Upper lobe of left lung (tissue), 4 donors: ENCODE data around the gene MAGI2.

ENCODE experiments used
- POLR2A ChIP-seq, 4 donors: fragments of 450-650 bp; IDR thresholded peaks; one replicate each; pipeline ENCODE4 v1.5.1; 2016 to 2017; ENCODE audit warnings: antibody characterized with exemption in 4 of 4, mild to moderate bottlenecking in 2 of 4
- TF ChIP-seq, protein P1 (sequence below), 6 experiments: fragments of 450-650 bp in 4 of 6; fragments of 200-600 bp in 2 of 6; sonication (generic) in 2 of 6; IDR thresholded peaks; one replicate each; pipeline ENCODE4 v1.5.1; 2016 to 2019; ENCODE audit warnings: antibody characterized with exemption in 6 of 6

DNA sequence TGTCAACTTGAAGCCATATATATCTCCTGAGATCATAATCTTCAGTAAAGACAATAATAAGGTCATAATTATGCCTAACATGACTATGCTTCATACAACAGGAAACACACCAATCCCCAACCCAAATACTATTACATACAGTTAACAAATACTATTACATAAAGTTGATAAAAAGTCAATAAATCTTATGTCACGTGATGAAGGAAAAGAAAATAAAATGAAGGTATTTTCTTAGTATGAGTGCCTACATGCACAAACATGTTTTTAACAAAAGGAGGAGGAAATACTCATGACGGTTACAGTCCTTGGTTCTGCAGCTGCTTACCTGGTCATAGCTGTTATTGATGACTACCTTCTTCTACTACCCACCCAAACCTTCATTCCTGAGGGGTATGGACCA lies 844.2 kb downstream of the MAGI2 start:
- TF ChIP-seq, protein P1, sequence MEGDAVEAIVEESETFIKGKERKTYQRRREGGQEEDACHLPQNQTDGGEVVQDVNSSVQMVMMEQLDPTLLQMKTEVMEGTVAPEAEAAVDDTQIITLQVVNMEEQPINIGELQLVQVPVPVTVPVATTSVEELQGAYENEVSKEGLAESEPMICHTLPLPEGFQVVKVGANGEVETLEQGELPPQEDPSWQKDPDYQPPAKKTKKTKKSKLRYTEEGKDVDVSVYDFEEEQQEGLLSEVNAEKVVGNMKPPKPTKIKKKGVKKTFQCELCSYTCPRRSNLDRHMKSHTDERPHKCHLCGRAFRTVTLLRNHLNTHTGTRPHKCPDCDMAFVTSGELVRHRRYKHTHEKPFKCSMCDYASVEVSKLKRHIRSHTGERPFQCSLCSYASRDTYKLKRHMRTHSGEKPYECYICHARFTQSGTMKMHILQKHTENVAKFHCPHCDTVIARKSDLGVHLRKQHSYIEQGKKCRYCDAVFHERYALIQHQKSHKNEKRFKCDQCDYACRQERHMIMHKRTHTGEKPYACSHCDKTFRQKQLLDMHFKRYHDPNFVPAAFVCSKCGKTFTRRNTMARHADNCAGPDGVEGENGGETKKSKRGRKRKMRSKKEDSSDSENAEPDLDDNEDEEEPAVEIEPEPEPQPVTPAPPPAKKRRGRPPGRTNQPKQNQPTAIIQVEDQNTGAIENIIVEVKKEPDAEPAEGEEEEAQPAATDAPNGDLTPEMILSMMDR (IDR thresholded peaks at IDR 0.05), result no peak
- no peak for TF ChIP-seq POLR2A (IDR thresholded peaks at IDR 0.05)
